HL-60 (cell line): Measurements from ENCODE around the gene SULT1B1.
A peak's percentile ranks its signal among the peaks of the same experiment; 100 is the strongest.

Source experiments
- DNase-seq, 2 experiments: peaks; one replicate each; pipeline ENCODE4 v3.0.0-alpha.2; 2010 to 2020; ENCODE audit warnings: low read depth in 1 of 2, low spot score in 1 of 2
- H3K27ac ChIP-seq: fragments of 250-450 bp; sonication (Bioruptor Pico); replicated peaks from 2 replicates; pipeline ENCODE4 v1.5.1; 2020; ENCODE audit warnings: mild to moderate bottlenecking, moderate library complexity
- H3K27me3 ChIP-seq: fragments of 250-450 bp; sonication (Bioruptor Pico); 2 replicates; pipeline ENCODE4 v1.5.1; 2021; ENCODE audit warnings: mild to moderate bottlenecking, moderate library complexity; ENCODE audit not compliant: insufficient read depth, poor library complexity, severe bottlenecking
- H3K4me3 ChIP-seq: replicated peaks from 2 replicates; pipeline ENCODE4 v1.5.1; 2011; ENCODE audit warnings: mild to moderate bottlenecking, control low read depth, low read length; ENCODE audit not compliant: insufficient read depth
- GABPA ChIP-seq: IDR thresholded peaks from 2 replicates; pipeline ENCODE4 v1.6.1; 2012; ENCODE audit warnings: low read depth
- POLR2AphosphoS5 ChIP-seq: IDR thresholded peaks from 2 replicates; pipeline ENCODE4 v1.6.1; 2012; ENCODE audit warnings: low read depth
- REST ChIP-seq: IDR thresholded peaks from 2 replicates; pipeline ENCODE4 v1.6.1; 2012; ENCODE audit warnings: low read depth; ENCODE audit not compliant: insufficient replicate concordance
- SPI1 ChIP-seq: IDR thresholded peaks from 2 replicates; pipeline ENCODE4 v1.6.1; 2012; ENCODE audit warnings: low read depth, mild to moderate bottlenecking, borderline replicate concordance
- TF ChIP-seq, protein P1 (sequence below): IDR thresholded peaks from one replicate; pipeline ENCODE4 v1.5.1; 2011; ENCODE audit warnings: low read length, control low read depth, inconsistent platforms; ENCODE audit not compliant: insufficient read depth

Gene SULT1B1

DNA sequence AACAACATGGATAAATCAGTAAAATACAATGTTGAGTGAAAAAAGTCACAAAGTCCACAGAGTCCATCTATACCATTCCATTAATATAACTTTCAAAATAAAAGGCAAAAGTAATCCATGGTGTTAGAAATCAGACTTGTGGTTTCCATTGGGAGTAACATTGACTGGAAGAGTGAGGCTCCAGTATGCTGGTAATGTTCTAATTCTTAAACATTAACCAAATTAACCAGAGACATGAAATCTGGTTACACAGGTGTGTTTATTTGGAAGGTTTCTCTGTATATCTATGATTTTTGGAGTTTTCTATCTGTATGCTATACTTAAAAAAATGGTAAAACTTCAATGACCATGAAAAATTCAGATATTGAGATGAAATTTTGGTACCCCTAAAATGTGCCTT lies 42.6 kb downstream of the SULT1B1 start:
- no peak for TF ChIP-seq GABPA
- TF ChIP-seq SPI1 = no peak
- TF ChIP-seq, protein P1, sequence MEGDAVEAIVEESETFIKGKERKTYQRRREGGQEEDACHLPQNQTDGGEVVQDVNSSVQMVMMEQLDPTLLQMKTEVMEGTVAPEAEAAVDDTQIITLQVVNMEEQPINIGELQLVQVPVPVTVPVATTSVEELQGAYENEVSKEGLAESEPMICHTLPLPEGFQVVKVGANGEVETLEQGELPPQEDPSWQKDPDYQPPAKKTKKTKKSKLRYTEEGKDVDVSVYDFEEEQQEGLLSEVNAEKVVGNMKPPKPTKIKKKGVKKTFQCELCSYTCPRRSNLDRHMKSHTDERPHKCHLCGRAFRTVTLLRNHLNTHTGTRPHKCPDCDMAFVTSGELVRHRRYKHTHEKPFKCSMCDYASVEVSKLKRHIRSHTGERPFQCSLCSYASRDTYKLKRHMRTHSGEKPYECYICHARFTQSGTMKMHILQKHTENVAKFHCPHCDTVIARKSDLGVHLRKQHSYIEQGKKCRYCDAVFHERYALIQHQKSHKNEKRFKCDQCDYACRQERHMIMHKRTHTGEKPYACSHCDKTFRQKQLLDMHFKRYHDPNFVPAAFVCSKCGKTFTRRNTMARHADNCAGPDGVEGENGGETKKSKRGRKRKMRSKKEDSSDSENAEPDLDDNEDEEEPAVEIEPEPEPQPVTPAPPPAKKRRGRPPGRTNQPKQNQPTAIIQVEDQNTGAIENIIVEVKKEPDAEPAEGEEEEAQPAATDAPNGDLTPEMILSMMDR = no peak
- no peak for DNase-seq
- Histone ChIP-seq H3K27me3 (no peaks in the 10 kb centered on the region), H3K27ac (no peak overlapping the region), H3K4me3 (no peak overlapping the region)

DNA sequence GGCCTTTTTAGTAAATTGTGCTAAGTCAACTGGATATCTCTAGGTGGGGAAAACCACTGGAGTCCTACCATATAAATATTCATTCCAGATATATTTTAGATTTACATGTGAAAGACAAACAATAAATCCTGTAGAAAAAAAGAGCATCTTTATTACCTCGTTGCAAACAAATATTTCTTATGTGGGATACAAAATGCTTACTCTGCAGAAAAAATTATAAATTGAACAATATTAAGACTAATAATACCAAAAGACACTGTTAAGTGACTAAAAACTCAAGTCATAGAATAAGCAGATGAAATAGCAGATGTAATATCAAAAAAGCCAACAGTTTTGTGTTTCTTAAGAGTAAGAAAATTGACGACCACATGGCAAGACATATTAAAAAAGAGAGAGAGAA lies 43.8 kb downstream of the SULT1B1 start:
- DNase-seq = no peak

GRCh38 chr4:69714086-69714485 lies 46.3 kb downstream of the SULT1B1 start:
- H3K4me3 ChIP-seq = no peak overlapping the region
- no peak for DNase-seq
- no peak for TF ChIP-seq SPI1
- H3K27ac ChIP-seq = peak overlapping the region; percentile 48
- H3K27me3 ChIP-seq = no peaks in the 10 kb centered on the region

More for the DNA sequence above, 43.8 kb downstream of the SULT1B1 start:
- no peak overlapping the region for H3K27ac ChIP-seq
- no peak for TF ChIP-seq POLR2AphosphoS5
- TF ChIP-seq SPI1 = no peak
- no peak for TF ChIP-seq GABPA
- no peak for TF ChIP-seq REST
- TF ChIP-seq, protein P1 = no peak
- H3K4me3 ChIP-seq = no peak overlapping the region
- H3K27me3 ChIP-seq = no peaks in the 10 kb centered on the region

DNA sequence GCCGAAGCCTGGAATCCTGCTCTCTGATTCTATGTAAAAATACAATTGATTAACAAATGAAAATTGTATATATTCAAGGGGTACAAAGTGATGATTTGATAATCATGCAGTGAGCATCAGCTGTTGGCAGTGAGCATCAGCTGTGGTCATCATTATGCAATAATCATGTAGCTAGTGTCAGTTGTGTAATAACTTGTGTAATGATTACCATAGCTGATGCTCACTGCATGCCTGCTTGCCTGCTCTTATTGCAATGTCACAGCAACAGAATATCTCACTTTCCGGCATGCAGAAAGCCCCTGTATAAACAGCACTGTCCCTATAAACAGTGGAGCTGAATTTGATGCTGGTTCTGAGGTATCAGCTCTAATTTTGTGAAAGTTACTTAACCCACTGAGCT lies 46.8 kb downstream of the SULT1B1 start:
- no peak overlapping the region for H3K4me3 ChIP-seq
- H3K27me3 ChIP-seq = no peaks in the 10 kb centered on the region
- peak; percentile 61 to 78 for DNase-seq
- H3K27ac ChIP-seq = peak overlapping the region; percentile 48
- TF ChIP-seq REST (no peak), POLR2AphosphoS5 (peak; percentile 59; the same call in 1 of the 2 replicates)

- no peak for DNase-seq
- H3K4me3 ChIP-seq = no peak overlapping the region
- H3K27me3 ChIP-seq = no peaks in the 10 kb centered on the region
- TF ChIP-seq GABPA = no peak
- no peak for TF ChIP-seq SPI1
- no peak for TF ChIP-seq POLR2AphosphoS5
- TF ChIP-seq, protein P1 = no peak
- no peak for TF ChIP-seq REST
- no peak overlapping the region for H3K27ac ChIP-seq
Measured at GRCh38 chr4:69710580-69710979, 49.8 kb downstream of the SULT1B1 start.
